Mesenchymal stem cell (in vitro differentiated cells and primary cell): ENCODE measurements around the gene TP73.

Experiments
- DNase-seq: peaks from one replicate; pipeline ENCODE4 v3.0.0-alpha.2; 2013
- H2AFZ ChIP-seq: one replicate; pipeline ENCODE4 v1.6.1; 2013; ENCODE audit warnings: low read depth, mild to moderate bottlenecking, control low read depth, inconsistent platforms, low read length, moderate library complexity
- H2AK5ac ChIP-seq: 2 replicates; pipeline ENCODE4 v1.6.1; 2013; ENCODE audit warnings: low read length, moderate library complexity, mild to moderate bottlenecking, inconsistent platforms; ENCODE audit not compliant: severe bottlenecking
- H2BK120ac ChIP-seq: one replicate; pipeline ENCODE4 v1.6.1; 2013; ENCODE audit warnings: low read depth, mild to moderate bottlenecking, inconsistent platforms, low read length, moderate library complexity
- H2BK12ac ChIP-seq, 2 experiments: one replicate each; pipeline ENCODE4 v1.6.1; 2013; ENCODE audit warnings: inconsistent platforms in 2 of 2, low read length in 2 of 2, mild to moderate bottlenecking in 2 of 2, moderate library complexity in 2 of 2, control low read depth in 1 of 2
- H2BK15ac ChIP-seq: one replicate; pipeline ENCODE4 v1.6.1; 2013; ENCODE audit warnings: mild to moderate bottlenecking, low read depth, inconsistent platforms; ENCODE audit not compliant: poor library complexity, severe bottlenecking
- H2BK5ac ChIP-seq: 2 replicates; pipeline ENCODE4 v1.6.1; 2013; ENCODE audit warnings: low read depth, mild to moderate bottlenecking, low read length, control low read depth, inconsistent platforms; ENCODE audit not compliant: poor library complexity, severe bottlenecking
- H3K14ac ChIP-seq, 2 experiments: one replicate each; pipeline ENCODE4 v1.6.1; 2013; ENCODE audit warnings: inconsistent platforms in 2 of 2, low read length in 2 of 2, control low read depth in 1 of 2, mild to moderate bottlenecking in 1 of 2, moderate library complexity in 1 of 2
- H3K18ac ChIP-seq, 2 experiments: one replicate each; pipeline ENCODE4 v1.6.1; 2013; ENCODE audit warnings: inconsistent platforms in 2 of 2, low read length in 2 of 2, control low read depth in 1 of 2, low read depth in 1 of 2, mild to moderate bottlenecking in 1 of 2
- H3K23ac ChIP-seq, 2 experiments: one replicate each; pipeline ENCODE4 v1.6.1; 2013; ENCODE audit warnings: inconsistent platforms in 2 of 2, low read length in 2 of 2, mild to moderate bottlenecking in 2 of 2, moderate library complexity in 2 of 2, control low read depth in 1 of 2
- H3K27ac ChIP-seq: 2 replicates; pipeline ENCODE4 v1.5.1; 2013; ENCODE audit warnings: mild to moderate bottlenecking, moderate library complexity, low read length, control low read depth, inconsistent platforms; ENCODE audit not compliant: poor library complexity, severe bottlenecking
- H3K27me3 ChIP-seq, 2 experiments: 2 replicates each; pipeline versions ENCODE4 v1.6.1 to v1.7.0; 2013; ENCODE audit warnings: low read length in 2 of 2, mild to moderate bottlenecking in 2 of 2, moderate library complexity in 2 of 2, control low read depth in 1 of 2, inconsistent platforms in 1 of 2; ENCODE audit not compliant: control insufficient read depth in 1 of 2, insufficient read depth in 1 of 2
- H3K36me3 ChIP-seq, 2 experiments: 2 replicates each; pipeline versions ENCODE4 v1.6.1 to v1.7.0; 2013; ENCODE audit warnings: low read length in 2 of 2, control low read depth in 1 of 2, inconsistent platforms in 1 of 2, low read depth in 1 of 2, mild to moderate bottlenecking in 1 of 2; ENCODE audit not compliant: insufficient read depth in 2 of 2, control insufficient read depth in 1 of 2
- H3K4ac ChIP-seq, 2 experiments: one replicate each; pipeline ENCODE4 v1.6.1; 2013; ENCODE audit warnings: inconsistent platforms in 2 of 2, low read length in 2 of 2, mild to moderate bottlenecking in 2 of 2, moderate library complexity in 2 of 2, control low read depth in 1 of 2, low read depth in 1 of 2
- H3K4me1 ChIP-seq: 2 replicates; pipeline ENCODE4 v1.6.1; 2013; ENCODE audit warnings: low read depth, low read length, control low read depth; ENCODE audit not compliant: control insufficient read depth, insufficient read depth
- H3K4me2 ChIP-seq: 2 replicates; pipeline ENCODE4 v1.6.1; 2013; ENCODE audit warnings: low read length, mild to moderate bottlenecking, inconsistent platforms; ENCODE audit not compliant: poor library complexity, severe bottlenecking
- H3K4me3 ChIP-seq, 2 experiments: 2 replicates each; pipeline versions ENCODE4 v1.5.1 to v1.7.0; 2013; ENCODE audit warnings: low read length in 2 of 2, mild to moderate bottlenecking in 2 of 2, control low read depth in 1 of 2, low read depth in 1 of 2; ENCODE audit not compliant: insufficient read depth in 1 of 2
- H3K79me1 ChIP-seq: replicated peaks from 2 replicates; pipeline ENCODE4 v1.6.1; 2013; ENCODE audit warnings: mild to moderate bottlenecking, control low read depth, low read length, inconsistent platforms; ENCODE audit not compliant: poor library complexity, severe bottlenecking
- H3K9ac ChIP-seq: 2 replicates; pipeline ENCODE4 v1.7.0; 2013; ENCODE audit warnings: mild to moderate bottlenecking, low read length, moderate library complexity
- H3K9me3 ChIP-seq: 2 replicates; pipeline ENCODE4 v1.7.0; 2013; ENCODE audit warnings: mild to moderate bottlenecking, low read length; ENCODE audit not compliant: control insufficient read depth
- H4K8ac ChIP-seq: one replicate; pipeline ENCODE4 v1.6.1; 2013; ENCODE audit warnings: inconsistent platforms, mild to moderate bottlenecking, low read length, moderate library complexity
- H4K91ac ChIP-seq: one replicate; pipeline ENCODE4 v1.6.1; 2013; ENCODE audit warnings: mild to moderate bottlenecking, low read length, inconsistent platforms
- WGBS: methylation state at CpG from one replicate; pipeline ENCODE4 v1.1.7; 2013; ENCODE audit warnings: mixed read lengths; 5-methylcytosine and 5-hydroxymethylcytosine counted together

The TP73 gene

GRCh38 chr1:3627515-3628253, 24.6 kb upstream of the TP73 start:
- H2BK120ac ChIP-seq = no peak overlapping the region
- H3K4me2 ChIP-seq = no peak overlapping the region
- H3K36me3 ChIP-seq = peaks cover 50 to 54% of the 10 kb centered on the region in 2 experiments
- no peak overlapping the region for H3K27ac ChIP-seq
- H4K8ac ChIP-seq = no peak overlapping the region
- no peak overlapping the region for H2AFZ ChIP-seq
- no peak overlapping the region for H3K4ac ChIP-seq
- no peak overlapping the region for H4K91ac ChIP-seq
- H3K4me3 ChIP-seq = no peak overlapping the region
- 96% methylated on average over 26 of the region's 26 CpGs for WGBS
- no peaks in the 10 kb centered on the region for H3K27me3 ChIP-seq
- peaks cover 35% of the 10 kb centered on the region for H3K79me1 ChIP-seq
- no peak overlapping the region for H3K18ac ChIP-seq
- H3K14ac ChIP-seq = no peak overlapping the region
- no peak overlapping the region for H2BK12ac ChIP-seq
- peak overlapping the region in 1 of 2 experiments; percentile 35 for H3K23ac ChIP-seq
- DNase-seq = no peak
- H3K9ac ChIP-seq = no peak overlapping the region
- H2BK15ac ChIP-seq = no peak overlapping the region
- peaks cover 11% of the 10 kb centered on the region for H3K4me1 ChIP-seq
- H3K9me3 ChIP-seq = no peaks in the 10 kb centered on the region
- no peak overlapping the region for H2AK5ac ChIP-seq
- H2BK5ac ChIP-seq = no peak overlapping the region

- Histone ChIP-seq H3K4ac (no peak overlapping the region), H3K4me3 (no peak overlapping the region), H2BK120ac (no peak overlapping the region), H3K18ac (no peak overlapping the region), H3K9ac (no peak overlapping the region), H2AK5ac (no peak overlapping the region), H3K4me2 (no peak overlapping the region), H3K9me3 (no peaks in the 10 kb centered on the region), H2BK12ac (no peak overlapping the region), H2BK5ac (no peak overlapping the region), H4K8ac (no peak overlapping the region), H3K14ac (no peak overlapping the region), H3K27ac (no peak overlapping the region), H3K27me3 (no peaks in the 10 kb centered on the region), H4K91ac (no peak overlapping the region), H3K79me1 (peaks cover 29% of the 10 kb centered on the region), H3K36me3 (peaks cover 57 to 61% of the 10 kb centered on the region in 2 experiments), H2BK15ac (no peak overlapping the region), H3K23ac (no peak overlapping the region), H3K4me1 (peaks cover 7% of the 10 kb centered on the region), H2AFZ (no peak overlapping the region)
- 88% methylated on average over 10 of the region's 10 CpGs for WGBS
- DNase-seq = no peak
Observed at GRCh38 chr1:3628445-3628844, 23.9 kb upstream of the TP73 start.

DNA sequence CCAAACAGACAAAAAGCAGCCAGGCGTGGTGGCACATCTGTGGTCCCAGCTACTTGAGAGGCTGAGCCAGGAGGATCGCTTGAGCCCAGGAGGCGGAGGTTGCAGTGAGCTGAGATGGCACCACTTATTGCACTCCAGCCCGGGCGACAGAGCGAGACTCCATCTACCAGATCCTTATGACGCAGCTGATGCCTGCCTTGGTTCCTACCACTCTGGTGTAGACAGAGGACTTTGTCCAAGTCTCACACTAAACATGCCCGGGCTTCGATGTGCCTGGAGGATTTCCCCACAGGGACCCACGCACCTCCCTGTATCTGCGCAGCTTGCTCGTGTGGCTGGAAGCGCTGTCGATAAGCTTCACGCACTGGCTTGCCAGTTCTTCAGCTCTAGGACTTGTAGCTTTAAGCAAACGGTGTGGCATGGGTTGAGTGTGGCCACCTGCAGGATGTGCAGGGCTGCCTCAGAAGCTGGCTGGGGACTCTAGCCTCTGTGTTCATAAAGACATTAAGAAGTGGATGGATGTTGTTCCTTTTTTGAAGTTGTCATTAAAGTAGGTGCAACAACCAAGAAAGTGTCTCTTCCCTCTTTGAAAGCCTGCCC, 22.7 kb upstream of the TP73 start:
- H2AFZ ChIP-seq = no peak overlapping the region
- H2BK15ac ChIP-seq = no peak overlapping the region
- no peak overlapping the region for H3K9ac ChIP-seq
- no peak overlapping the region for H3K4me3 ChIP-seq
- H4K8ac ChIP-seq = no peak overlapping the region
- no peak overlapping the region for H3K4me2 ChIP-seq
- no peaks in the 10 kb centered on the region for H3K9me3 ChIP-seq
- no peak for DNase-seq
- no peak overlapping the region for H2BK5ac ChIP-seq
- peaks cover 69 to 74% of the 10 kb centered on the region in 2 experiments for H3K36me3 ChIP-seq
- no peaks in the 10 kb centered on the region for H3K27me3 ChIP-seq
- 97% methylated on average over 16 of the region's 16 CpGs for WGBS
- no peak overlapping the region for H3K4ac ChIP-seq
- H2BK120ac ChIP-seq = no peak overlapping the region
- H3K14ac ChIP-seq = no peak overlapping the region
- H3K23ac ChIP-seq = no peak overlapping the region
- H3K27ac ChIP-seq = no peak overlapping the region
- H2AK5ac ChIP-seq = no peak overlapping the region
- H4K91ac ChIP-seq = no peak overlapping the region
- H3K4me1 ChIP-seq = no peaks in the 10 kb centered on the region
- H2BK12ac ChIP-seq = no peak overlapping the region
- peaks cover 20% of the 10 kb centered on the region for H3K79me1 ChIP-seq
- no peak overlapping the region for H3K18ac ChIP-seq

GRCh38 chr1:3630161-3630611, 22.1 kb upstream of the TP73 start:
- H3K4me3 ChIP-seq = no peak overlapping the region
- H2BK15ac ChIP-seq = no peak overlapping the region
- no peak overlapping the region for H2BK120ac ChIP-seq
- DNase-seq = no peak
- no peak overlapping the region for H2AFZ ChIP-seq
- H2AK5ac ChIP-seq = no peak overlapping the region
- H3K14ac ChIP-seq = no peak overlapping the region
- WGBS = 95% methylated on average over 10 of the region's 11 CpGs
- no peaks in the 10 kb centered on the region for H3K4me1 ChIP-seq
- H3K4ac ChIP-seq = no peak overlapping the region
- no peak overlapping the region for H3K23ac ChIP-seq
- no peak overlapping the region for H4K8ac ChIP-seq
- no peak overlapping the region for H3K4me2 ChIP-seq
- no peak overlapping the region for H2BK12ac ChIP-seq
- H3K9me3 ChIP-seq = no peaks in the 10 kb centered on the region
- no peak overlapping the region for H3K18ac ChIP-seq
- H2BK5ac ChIP-seq = no peak overlapping the region
- no peak overlapping the region for H3K9ac ChIP-seq
- H3K79me1 ChIP-seq = peaks cover 20% of the 10 kb centered on the region
- H3K27me3 ChIP-seq = no peaks in the 10 kb centered on the region
- H4K91ac ChIP-seq = no peak overlapping the region
- H3K36me3 ChIP-seq = peaks cover 74 to 79% of the 10 kb centered on the region in 2 experiments
- no peak overlapping the region for H3K27ac ChIP-seq
